ENCODE measurements around the gene SVOPL. TPM values are rescaled to one million over a fixed set of nuclear protein-coding genes. Genes with fewer than 3 reads are reported as not detected.

Gene SVOPL
- total and polyA plus RNA-seq, 4 donors = 0.13 to 1.5 (median 0.39) TPM; not detected in 1

GRCh38 chr7:138579671-138580070 lies 121.5 kb downstream of the SVOPL start:
- Histone ChIP-seq H3K4me3 (no peak overlapping the region), H3K27me3 (ENCODE audit: control insufficient read depth in 3 of 3, insufficient read depth in 3 of 3, low read length in 2 of 3) (no peaks in the 10 kb centered on the region), H3K27ac (ENCODE audit: low read depth in 1 of 2, low read length in 1 of 2) (no peak overlapping the region), H3K36me3 (ENCODE audit: control insufficient read depth in 4 of 4, insufficient read depth in 4 of 4, low read length in 4 of 4) (peaks cover 5 to 27% (median 8%) of the 10 kb centered on the region in 4 donors), H3K9ac (ENCODE audit: insufficient read depth in 1 of 2, low read length in 2 of 2) (no peak overlapping the region), H3K4me1 (ENCODE audit: control insufficient read depth in 5 of 5, insufficient read depth in 5 of 5, low read length in 5 of 5) (no peaks in the 10 kb centered on the region), H3K9me3 (ENCODE audit: control insufficient read depth in 4 of 4, insufficient read depth in 3 of 4, low read length in 3 of 4) (no peaks in the 10 kb centered on the region)
- ATAC-seq (ENCODE audit: insufficient read depth, low FRiP score) = no peak
- TF ChIP-seq CTCF (IDR thresholded peaks at IDR 0.05; ENCODE audit: control extremely low read depth, extremely low read depth) = no peak
- no peak for DNase-seq
- 97 to 99% methylated on average over 3 of the region's 3 CpGs for WGBS, 2 donors

GRCh38 chr7:138579136-138579535 lies 122.0 kb downstream of the SVOPL start:
- no peak for DNase-seq
- Histone ChIP-seq H3K4me1 (ENCODE audit: control insufficient read depth in 5 of 5, insufficient read depth in 5 of 5, low read length in 5 of 5) (no peaks in the 10 kb centered on the region), H3K9ac (ENCODE audit: insufficient read depth in 1 of 2, low read length in 2 of 2) (no peak overlapping the region), H3K27me3 (ENCODE audit: control insufficient read depth in 3 of 3, insufficient read depth in 3 of 3, low read length in 2 of 3) (no peaks in the 10 kb centered on the region), H3K27ac (ENCODE audit: low read depth in 1 of 2, low read length in 1 of 2) (no peak overlapping the region), H3K9me3 (ENCODE audit: control insufficient read depth in 4 of 4, insufficient read depth in 3 of 4, low read length in 3 of 4) (no peaks in the 10 kb centered on the region), H3K36me3 (ENCODE audit: control insufficient read depth in 4 of 4, insufficient read depth in 4 of 4, low read length in 4 of 4) (peaks cover 5 to 27% (median 8%) of the 10 kb centered on the region in 4 donors), H3K4me3 (no peak overlapping the region)
- ATAC-seq (ENCODE audit: insufficient read depth, low FRiP score) = no peak
- WGBS, 2 donors = 95 to 100% methylated on average over 1 of the region's 1 CpG
- no peak for TF ChIP-seq CTCF (IDR thresholded peaks at IDR 0.05; ENCODE audit: control extremely low read depth, extremely low read depth)

GRCh38 chr7:138575897-138576428 lies 125.2 kb downstream of the SVOPL start:
- Histone ChIP-seq H3K4me3 (no peak overlapping the region), H3K9me3 (ENCODE audit: control insufficient read depth in 4 of 4, insufficient read depth in 3 of 4, low read length in 3 of 4) (no peaks in the 10 kb centered on the region), H3K36me3 (ENCODE audit: control insufficient read depth in 4 of 4, insufficient read depth in 4 of 4, low read length in 4 of 4) (peaks cover 7 to 28% (median 15%) of the 10 kb centered on the region in 4 donors), H3K4me1 (ENCODE audit: control insufficient read depth in 5 of 5, insufficient read depth in 5 of 5, low read length in 5 of 5) (no peaks in the 10 kb centered on the region), H3K27me3 (ENCODE audit: control insufficient read depth in 3 of 3, insufficient read depth in 3 of 3, low read length in 2 of 3) (no peaks in the 10 kb centered on the region), H3K9ac (ENCODE audit: insufficient read depth in 1 of 2, low read length in 2 of 2) (no peak overlapping the region), H3K27ac (ENCODE audit: low read depth in 1 of 2, low read length in 1 of 2) (no peak overlapping the region)
- 95 to 97% methylated on average over 5 of the region's 5 CpGs for WGBS, 2 donors
- DNase-seq (no peak), ATAC-seq (ENCODE audit: insufficient read depth, low FRiP score) (no peak)
- no peak for TF ChIP-seq CTCF (IDR thresholded peaks at IDR 0.05; ENCODE audit: control extremely low read depth, extremely low read depth)

GRCh38 chr7:138573741-138574140 lies 127.4 kb downstream of the SVOPL start:
- no peaks in the 10 kb centered on the region for H3K9me3 ChIP-seq (ENCODE audit: control insufficient read depth in 4 of 4, insufficient read depth in 3 of 4, low read length in 3 of 4)
- WGBS, 2 donors = 84 to 97% methylated on average over 4 of the region's 4 CpGs
- H3K27ac ChIP-seq (ENCODE audit: low read depth in 1 of 2, low read length in 1 of 2) = no peak overlapping the region
- H3K4me3 ChIP-seq = no peak overlapping the region
- DNase-seq = no peak
- no peaks in the 10 kb centered on the region for H3K27me3 ChIP-seq (ENCODE audit: control insufficient read depth in 3 of 3, insufficient read depth in 3 of 3, low read length in 2 of 3)
- TF ChIP-seq CTCF (IDR thresholded peaks at IDR 0.05; ENCODE audit: control extremely low read depth, extremely low read depth) = no peak
- no peak for ATAC-seq (ENCODE audit: insufficient read depth, low FRiP score)
- peaks cover 8 to 22% (median 19%) of the 10 kb centered on the region in 4 donors for H3K36me3 ChIP-seq (ENCODE audit: control insufficient read depth in 4 of 4, insufficient read depth in 4 of 4, low read length in 4 of 4)
- no peaks in the 10 kb centered on the region for H3K4me1 ChIP-seq (ENCODE audit: control insufficient read depth in 5 of 5, insufficient read depth in 5 of 5, low read length in 5 of 5)
- no peak overlapping the region for H3K9ac ChIP-seq (ENCODE audit: insufficient read depth in 1 of 2, low read length in 2 of 2)

Data from lung (tissue), 12 donors.